ENCODE results near the gene SUSD4.

SUSD4 gene

DNA sequence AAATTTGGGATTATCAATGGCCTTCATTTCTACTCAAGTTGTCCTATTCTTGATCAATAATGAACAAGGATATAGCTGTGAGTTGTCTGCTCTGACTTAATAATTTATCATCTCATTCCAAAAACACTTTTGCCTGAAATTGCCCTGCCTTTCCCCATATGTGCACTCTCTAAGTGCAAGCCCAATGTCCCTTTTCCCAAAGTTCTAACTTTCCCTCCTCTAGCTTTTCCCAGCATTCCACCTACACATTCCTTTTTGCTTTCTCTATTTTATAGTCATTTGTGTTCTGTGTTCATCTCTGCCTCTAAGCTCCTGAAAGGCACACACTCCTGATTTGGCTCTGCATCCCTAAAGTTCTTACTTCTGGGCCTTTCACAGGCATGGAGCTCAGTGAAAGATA lies 34.7 kb downstream of the SUSD4 start:
- no peak for DNase-seq
- Mint-ChIP-seq H3K9me3 (no peaks in the 10 kb centered on the region), H3K27me3 (no peaks in the 10 kb centered on the region), H3K4me3 (no peak overlapping the region), H3K27ac (no peak overlapping the region), H3K4me1 (ENCODE audit: low read depth) (peaks cover 6% of the 10 kb centered on the region), H3K36me3 (ENCODE audit: low read depth) (no peaks in the 10 kb centered on the region)

DNA sequence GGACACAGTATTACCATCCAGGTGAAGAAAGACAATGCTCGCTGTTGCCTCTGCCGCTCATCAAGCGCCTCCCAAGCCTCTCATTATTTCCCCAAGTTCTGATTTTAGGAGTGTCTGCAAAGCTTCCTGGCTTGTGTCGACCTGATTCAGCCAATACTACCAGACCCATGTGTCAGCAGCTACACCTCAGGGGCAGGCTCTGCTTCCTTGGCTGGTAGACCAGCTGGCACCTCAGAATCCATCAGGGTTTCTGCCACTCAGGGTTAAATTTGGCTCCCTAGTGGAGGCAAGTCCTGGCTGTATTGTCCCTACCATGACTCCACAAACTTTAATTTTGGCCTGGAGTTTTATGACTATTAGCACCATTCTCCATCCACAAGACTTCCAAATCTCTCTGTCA lies 35.4 kb downstream of the SUSD4 start:
- Mint-ChIP-seq H3K4me3 (no peak overlapping the region), H3K36me3 (ENCODE audit: low read depth) (no peaks in the 10 kb centered on the region), H3K9me3 (no peaks in the 10 kb centered on the region), H3K27ac (no peak overlapping the region), H3K4me1 (ENCODE audit: low read depth) (peaks cover 13% of the 10 kb centered on the region), H3K27me3 (no peaks in the 10 kb centered on the region)
- DNase-seq: no peak

DNA sequence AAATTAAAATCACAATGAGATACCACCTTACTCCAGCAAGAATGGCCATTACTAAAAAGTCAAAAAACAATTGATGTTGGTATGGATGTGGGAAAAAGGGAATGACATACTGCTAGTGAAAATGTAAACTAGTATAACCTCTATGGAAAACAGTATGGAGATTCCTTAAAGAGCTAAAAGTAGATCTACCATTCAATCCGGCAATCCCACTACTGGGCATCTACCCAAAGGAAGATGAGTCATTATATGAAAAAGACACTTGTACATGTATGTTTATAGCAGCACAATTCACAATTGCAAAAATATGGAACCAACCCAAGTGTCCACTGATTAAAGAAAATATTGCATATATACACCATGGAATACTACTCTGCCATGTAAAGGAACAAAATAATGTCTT lies 37.2 kb downstream of the SUSD4 start:
- Mint-ChIP-seq H3K9me3 (no peaks in the 10 kb centered on the region), H3K27me3 (no peaks in the 10 kb centered on the region), H3K36me3 (ENCODE audit: low read depth) (no peaks in the 10 kb centered on the region), H3K4me1 (ENCODE audit: low read depth) (peaks cover 24% of the 10 kb centered on the region), H3K4me3 (no peak overlapping the region), H3K27ac (no peak overlapping the region)
- DNase-seq: no peak

DNA sequence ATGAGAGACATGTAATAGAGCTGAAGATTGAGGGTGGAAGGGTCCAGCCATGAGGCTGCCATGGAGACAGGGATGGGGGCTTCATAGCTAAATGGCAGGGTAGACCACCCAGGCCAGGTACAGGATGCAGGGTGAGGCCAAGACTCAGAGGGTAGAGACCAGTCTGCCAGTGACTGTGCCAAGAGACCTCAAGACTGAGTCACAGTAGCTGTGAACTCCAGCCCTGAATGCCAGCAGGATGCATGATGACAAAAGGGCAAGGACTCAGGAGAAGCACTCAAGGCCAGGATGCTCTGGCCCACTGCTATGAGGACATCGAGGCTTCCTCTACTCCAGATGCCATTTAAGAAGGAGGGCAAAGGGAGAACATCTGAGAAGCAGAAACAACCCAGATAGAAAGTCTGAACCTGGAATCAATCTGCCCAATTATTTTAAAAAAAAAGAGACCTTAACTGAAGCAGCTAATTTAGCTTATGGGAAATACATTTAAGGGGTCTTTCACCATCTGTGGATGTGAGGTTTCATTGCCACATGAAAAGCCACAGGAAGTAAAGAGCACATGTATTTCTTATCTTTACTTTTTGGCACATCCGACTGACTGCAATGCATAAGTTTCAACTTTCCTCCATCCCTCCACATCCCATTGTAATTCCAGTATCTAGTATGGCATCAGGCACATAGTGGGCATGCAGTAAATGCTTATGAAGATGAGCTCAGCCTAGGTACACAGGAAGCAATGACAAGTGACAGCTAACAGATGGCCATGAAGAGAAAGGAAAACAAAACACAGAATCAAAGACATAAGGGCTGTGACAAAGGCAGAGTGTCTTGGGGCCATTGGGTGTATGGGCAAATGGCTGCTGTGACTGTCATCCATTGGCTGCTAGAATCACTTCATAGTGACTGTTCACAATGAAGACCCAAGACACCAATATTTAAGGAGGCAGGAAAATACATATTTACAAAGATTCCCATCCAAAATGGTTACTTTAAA lies 40.2 kb downstream of the SUSD4 start:
- H3K27ac Mint-ChIP-seq: no peak overlapping the region
- H3K4me3 Mint-ChIP-seq: no peak overlapping the region
- no peaks in the 10 kb centered on the region for H3K9me3 Mint-ChIP-seq
- H3K4me1 Mint-ChIP-seq (ENCODE audit: low read depth): peaks cover 18% of the 10 kb centered on the region
- no peak for DNase-seq
- H3K27me3 Mint-ChIP-seq: no peaks in the 10 kb centered on the region
- no peaks in the 10 kb centered on the region for H3K36me3 Mint-ChIP-seq (ENCODE audit: low read depth)

DNA sequence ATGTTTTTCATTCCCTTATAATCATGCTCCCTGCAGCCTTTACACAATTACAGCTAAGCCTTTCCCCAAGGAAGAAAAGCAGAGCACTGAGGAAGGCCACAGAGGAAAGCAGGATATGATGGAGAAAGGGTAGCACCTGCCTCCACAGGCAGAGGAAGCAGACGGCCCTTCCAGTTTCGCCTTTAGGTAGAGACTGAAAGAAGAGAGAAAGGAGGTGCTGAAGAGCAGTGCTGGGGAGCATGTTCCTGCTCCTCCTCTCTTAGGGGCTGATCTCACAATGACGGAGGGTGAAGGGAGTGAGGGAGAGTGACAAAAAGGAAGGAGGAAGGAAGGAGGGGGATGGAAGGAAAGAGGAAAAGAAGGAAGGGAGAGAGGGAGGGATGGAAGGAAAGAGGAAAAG lies 41.1 kb downstream of the SUSD4 start:
- Mint-ChIP-seq H3K27ac (no peak overlapping the region), H3K4me1 (ENCODE audit: low read depth) (peaks cover 18% of the 10 kb centered on the region), H3K9me3 (no peaks in the 10 kb centered on the region), H3K4me3 (no peak overlapping the region), H3K36me3 (ENCODE audit: low read depth) (no peaks in the 10 kb centered on the region), H3K27me3 (no peaks in the 10 kb centered on the region)
- DNase-seq: no peak

DNA sequence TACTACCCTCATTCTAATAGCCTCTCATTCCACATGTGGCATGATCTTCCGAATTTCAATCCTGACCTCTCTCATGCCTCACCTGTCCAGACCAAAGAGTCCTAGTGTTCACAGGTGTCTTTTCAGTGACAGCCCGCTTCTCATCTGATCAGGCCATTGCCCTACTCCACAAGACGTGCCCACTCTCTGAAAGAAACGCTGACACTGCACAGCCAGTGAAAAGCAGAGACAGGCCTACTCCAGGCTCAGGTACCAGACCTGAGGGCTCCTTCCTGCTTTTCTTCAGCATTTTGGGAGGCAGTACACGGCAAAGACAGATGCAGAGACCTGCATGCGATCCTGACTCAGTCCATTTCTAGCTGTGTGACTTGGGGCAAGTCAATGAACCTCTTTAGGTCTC lies 43.0 kb downstream of the SUSD4 start:
- Mint-ChIP-seq H3K27ac (no peak overlapping the region), H3K36me3 (ENCODE audit: low read depth) (no peaks in the 10 kb centered on the region), H3K9me3 (no peaks in the 10 kb centered on the region), H3K4me1 (ENCODE audit: low read depth) (peaks cover 19% of the 10 kb centered on the region), H3K4me3 (no peak overlapping the region), H3K27me3 (no peaks in the 10 kb centered on the region)
- DNase-seq: no peak

DNA sequence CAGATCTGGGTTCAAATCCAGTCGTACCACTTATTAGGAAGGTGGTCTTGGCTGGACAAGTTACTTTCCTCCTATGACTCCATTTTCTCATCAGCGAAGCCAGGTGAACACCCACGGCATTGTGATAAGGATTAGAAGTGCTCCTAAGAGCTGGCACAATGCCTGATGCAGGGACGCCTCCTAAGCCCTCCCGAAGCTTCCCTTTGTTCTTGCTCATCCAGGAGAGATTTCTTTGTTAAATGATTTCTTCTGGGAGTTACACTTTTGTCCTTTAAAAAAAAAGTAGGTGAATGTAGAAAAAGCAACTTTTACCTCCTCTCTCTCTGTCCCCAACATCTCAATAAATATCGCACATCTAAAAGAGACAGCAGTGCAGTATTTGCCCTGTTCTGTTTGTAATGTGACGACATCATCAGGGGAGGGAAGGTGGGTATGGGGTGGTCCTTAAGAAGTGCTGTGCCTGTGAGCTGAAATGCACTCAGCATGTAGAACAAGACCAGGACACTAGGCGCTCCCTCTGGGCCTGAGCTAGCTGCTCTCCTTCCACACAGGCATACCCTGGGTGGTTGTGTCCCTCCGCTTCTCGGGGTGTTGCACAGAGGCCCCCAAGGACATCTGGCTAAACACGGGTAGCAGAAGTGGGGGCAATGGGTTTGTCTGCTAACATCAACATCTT lies 43.9 kb downstream of the SUSD4 start:
- Mint-ChIP-seq H3K4me1 (ENCODE audit: low read depth) (peaks cover 26% of the 10 kb centered on the region), H3K27me3 (no peaks in the 10 kb centered on the region), H3K27ac (no peak overlapping the region), H3K4me3 (no peak overlapping the region), H3K36me3 (ENCODE audit: low read depth) (no peaks in the 10 kb centered on the region), H3K9me3 (no peaks in the 10 kb centered on the region)
- no peak for DNase-seq

DNA sequence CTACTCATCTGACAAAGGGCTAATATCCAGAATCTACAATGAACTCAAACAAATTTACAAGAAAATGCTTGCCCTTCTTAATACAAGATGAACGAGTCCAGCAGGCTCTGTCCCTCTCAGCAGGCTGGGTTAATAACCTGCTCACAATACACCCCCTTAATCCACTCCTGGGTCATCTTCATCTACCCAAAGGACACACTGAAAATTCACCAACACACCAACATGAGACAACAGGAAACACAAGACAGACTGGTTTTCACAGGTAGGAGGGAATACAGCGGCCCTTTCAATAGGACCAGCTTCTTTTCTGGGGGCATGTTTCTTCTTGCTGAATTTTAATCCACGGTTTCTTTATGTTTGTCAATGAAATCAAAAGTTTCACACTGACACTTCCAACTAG lies 44.6 kb downstream of the SUSD4 start:
- H3K9me3 Mint-ChIP-seq: no peaks in the 10 kb centered on the region
- no peak for DNase-seq
- no peaks in the 10 kb centered on the region for H3K27me3 Mint-ChIP-seq
- no peak overlapping the region for H3K27ac Mint-ChIP-seq
- no peaks in the 10 kb centered on the region for H3K36me3 Mint-ChIP-seq (ENCODE audit: low read depth)
- H3K4me1 Mint-ChIP-seq (ENCODE audit: low read depth): peaks cover 26% of the 10 kb centered on the region
- no peak overlapping the region for H3K4me3 Mint-ChIP-seq

DNA sequence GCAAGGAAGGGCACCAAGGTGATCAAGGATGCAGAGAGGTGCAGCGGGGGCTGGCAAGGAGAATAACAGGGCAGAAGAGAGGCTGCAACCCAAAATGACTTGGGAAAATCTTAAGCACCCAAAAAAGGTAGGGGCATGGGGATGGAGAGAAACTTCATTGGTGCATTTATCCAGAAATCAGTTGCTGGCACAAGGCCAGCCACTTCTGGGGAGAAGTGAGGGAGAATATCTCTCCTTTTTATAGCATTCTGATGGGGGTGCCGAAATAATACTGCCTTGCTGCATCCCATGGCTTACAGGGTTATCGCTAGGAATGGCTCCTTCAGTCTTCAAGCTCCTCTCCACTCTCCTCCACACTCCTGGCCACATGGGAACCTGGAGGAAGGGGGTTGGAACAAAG lies 47.9 kb downstream of the SUSD4 start:
- H3K4me1 Mint-ChIP-seq (ENCODE audit: low read depth): peaks cover 8% of the 10 kb centered on the region
- no peaks in the 10 kb centered on the region for H3K27me3 Mint-ChIP-seq
- no peak overlapping the region for H3K4me3 Mint-ChIP-seq
- H3K9me3 Mint-ChIP-seq: no peaks in the 10 kb centered on the region
- no peak overlapping the region for H3K27ac Mint-ChIP-seq
- H3K36me3 Mint-ChIP-seq (ENCODE audit: low read depth): no peaks in the 10 kb centered on the region
- no peak for DNase-seq

DNA sequence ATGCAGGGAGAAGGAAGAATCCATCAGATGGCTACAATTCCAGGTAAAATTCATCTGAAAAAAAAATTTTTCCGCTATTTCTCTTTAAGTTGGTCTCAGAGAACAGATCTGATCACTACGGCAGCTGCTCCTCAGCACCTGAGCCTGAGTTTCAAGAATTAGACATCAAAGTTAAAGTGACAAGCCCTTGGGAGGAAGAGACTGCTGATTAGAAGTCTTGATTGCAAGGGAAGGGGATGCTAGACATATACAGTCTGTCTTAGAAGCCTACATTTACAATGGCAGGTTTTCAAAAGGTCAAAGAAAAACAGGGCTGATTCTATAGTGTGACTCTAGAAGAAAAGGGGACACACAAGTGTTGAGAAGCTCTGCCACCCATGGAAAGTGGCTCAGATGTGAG lies 48.3 kb downstream of the SUSD4 start:
- Mint-ChIP-seq H3K4me3 (no peak overlapping the region), H3K4me1 (ENCODE audit: low read depth) (peaks cover 8% of the 10 kb centered on the region), H3K27ac (no peak overlapping the region), H3K36me3 (ENCODE audit: low read depth) (no peaks in the 10 kb centered on the region), H3K9me3 (no peaks in the 10 kb centered on the region), H3K27me3 (no peaks in the 10 kb centered on the region)
- DNase-seq: no peak

DNA sequence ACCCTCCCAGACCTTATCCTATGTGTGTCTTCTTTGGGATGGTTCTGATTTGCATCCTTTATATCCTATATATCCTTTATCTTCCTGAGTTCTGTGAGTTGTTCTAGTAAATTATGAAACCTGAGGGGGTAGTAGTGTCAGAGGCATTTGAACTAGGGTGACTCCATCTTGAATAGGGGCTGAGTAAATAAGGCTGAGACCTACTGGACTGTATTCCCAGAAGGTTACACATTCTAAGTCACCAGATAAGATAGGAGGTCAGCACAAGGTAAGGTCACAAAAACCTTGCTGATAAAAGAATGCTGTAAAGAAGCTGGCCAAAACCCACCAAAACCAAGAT lies 50.6 kb downstream of the SUSD4 start:
- no peak for DNase-seq
- no peaks in the 10 kb centered on the region for H3K9me3 Mint-ChIP-seq
- no peaks in the 10 kb centered on the region for H3K27me3 Mint-ChIP-seq
- no peak overlapping the region for H3K4me3 Mint-ChIP-seq
- H3K36me3 Mint-ChIP-seq (ENCODE audit: low read depth): no peaks in the 10 kb centered on the region
- H3K27ac Mint-ChIP-seq: no peak overlapping the region
- peaks cover 8% of the 10 kb centered on the region for H3K4me1 Mint-ChIP-seq (ENCODE audit: low read depth)

DNA sequence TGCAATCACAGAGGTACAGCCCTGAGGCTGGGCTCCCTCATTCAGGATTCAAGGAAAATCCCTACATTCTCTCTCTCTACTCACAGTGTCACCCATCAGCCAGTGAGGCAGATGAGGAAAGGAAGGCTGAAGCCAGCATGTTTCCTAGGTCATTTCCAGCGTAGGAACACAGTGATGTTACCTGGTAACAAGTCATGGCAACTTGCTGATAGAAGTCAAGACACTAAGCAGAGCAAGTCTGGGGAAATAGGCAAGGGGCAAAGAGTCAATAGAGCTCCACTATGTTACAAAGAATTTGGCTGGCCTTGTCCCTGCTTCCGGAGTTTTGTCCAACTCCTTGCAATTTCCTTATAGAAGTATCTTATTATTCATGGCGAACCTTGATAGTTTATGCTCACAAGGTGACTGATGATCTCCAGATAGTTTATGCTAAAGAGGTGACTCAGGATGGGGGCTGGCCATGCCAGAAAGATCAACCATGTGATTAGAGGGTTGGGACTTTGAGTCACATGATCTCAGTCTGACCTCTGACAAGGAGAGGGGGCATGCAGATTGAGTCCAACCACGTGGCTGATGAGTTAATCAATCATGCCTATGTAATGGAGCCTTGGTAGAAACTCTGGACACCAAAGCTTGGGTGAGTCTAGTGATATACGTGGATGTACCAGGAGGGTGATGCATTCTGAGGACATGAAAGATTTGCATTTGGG lies 51.1 kb downstream of the SUSD4 start:
- no peak overlapping the region for H3K27ac Mint-ChIP-seq
- no peak overlapping the region for H3K4me3 Mint-ChIP-seq
- no peaks in the 10 kb centered on the region for H3K36me3 Mint-ChIP-seq (ENCODE audit: low read depth)
- no peaks in the 10 kb centered on the region for H3K9me3 Mint-ChIP-seq
- no peaks in the 10 kb centered on the region for H3K27me3 Mint-ChIP-seq
- DNase-seq: no peak
- peaks cover 11% of the 10 kb centered on the region for H3K4me1 Mint-ChIP-seq (ENCODE audit: low read depth)

DNA sequence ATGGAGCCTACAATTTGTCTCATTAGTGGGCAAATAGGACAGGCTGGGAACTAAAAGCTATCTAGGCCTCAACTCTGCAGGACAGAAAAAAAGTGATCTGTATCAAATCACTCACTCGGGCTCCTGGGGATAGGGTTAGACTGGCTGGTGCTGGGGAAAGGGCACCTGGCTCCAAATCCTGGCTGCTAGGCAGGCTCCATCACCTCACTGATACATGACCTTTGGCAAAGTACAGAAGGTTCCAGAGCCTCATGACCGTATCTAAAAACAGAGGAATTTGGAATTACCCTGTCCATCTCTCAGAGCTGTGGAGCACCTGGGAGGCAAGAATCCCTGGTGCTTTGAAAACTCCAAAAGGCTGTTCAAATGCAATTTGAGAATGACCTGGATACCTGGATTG lies 51.7 kb downstream of the SUSD4 start:
- Mint-ChIP-seq H3K4me3 (no peak overlapping the region), H3K27ac (no peak overlapping the region), H3K9me3 (no peaks in the 10 kb centered on the region), H3K27me3 (no peaks in the 10 kb centered on the region), H3K4me1 (ENCODE audit: low read depth) (peaks cover 14% of the 10 kb centered on the region), H3K36me3 (ENCODE audit: low read depth) (no peaks in the 10 kb centered on the region)
- no peak for DNase-seq

DNA sequence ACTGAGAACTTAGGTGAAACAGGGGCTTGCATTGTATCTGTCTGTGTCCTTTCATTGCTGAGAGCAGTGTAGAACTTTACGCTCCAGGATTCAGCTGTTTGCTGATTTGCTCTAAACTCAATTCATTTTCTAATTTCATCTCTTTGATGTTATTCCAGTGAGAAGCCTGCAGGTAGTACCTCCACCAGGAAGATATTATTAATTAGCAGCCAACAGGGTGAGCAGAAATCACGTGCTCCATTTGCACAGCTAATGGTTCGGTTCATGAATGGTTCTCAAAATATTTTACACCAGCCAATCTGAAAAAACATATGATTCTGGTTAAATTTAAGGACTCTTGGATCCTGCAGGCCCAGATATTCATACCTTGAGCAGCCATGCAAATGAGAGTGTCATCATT lies 52.1 kb downstream of the SUSD4 start:
- Mint-ChIP-seq H3K4me1 (ENCODE audit: low read depth) (peaks cover 14% of the 10 kb centered on the region), H3K27ac (no peak overlapping the region), H3K36me3 (ENCODE audit: low read depth) (no peaks in the 10 kb centered on the region), H3K9me3 (no peaks in the 10 kb centered on the region), H3K27me3 (no peaks in the 10 kb centered on the region), H3K4me3 (no peak overlapping the region)
- no peak for DNase-seq

DNA sequence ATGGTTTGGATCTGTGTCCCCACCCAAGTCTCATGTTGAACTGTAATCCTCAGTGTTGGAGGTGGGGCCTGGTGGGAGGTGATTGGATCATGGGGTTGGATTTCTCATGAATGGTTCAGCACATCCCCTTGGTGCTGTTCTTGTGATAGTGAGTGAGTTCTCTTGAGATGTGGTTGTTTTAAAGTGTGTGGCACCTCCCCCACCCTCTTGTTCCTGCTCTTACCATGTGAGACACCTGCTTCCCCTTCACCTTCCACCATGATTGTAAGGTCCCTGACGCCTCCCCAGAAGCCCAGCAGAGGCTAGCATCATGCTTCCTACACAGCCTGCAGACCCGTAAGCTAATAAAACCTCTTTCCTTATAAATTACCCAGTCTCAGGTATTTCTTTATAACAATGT lies 55.8 kb downstream of the SUSD4 start:
- Mint-ChIP-seq H3K9me3 (peaks cover 6% of the 10 kb centered on the region), H3K36me3 (ENCODE audit: low read depth) (no peaks in the 10 kb centered on the region), H3K27me3 (no peaks in the 10 kb centered on the region), H3K4me1 (ENCODE audit: low read depth) (peaks cover 6% of the 10 kb centered on the region), H3K4me3 (no peak overlapping the region), H3K27ac (no peak overlapping the region)
- DNase-seq: no peak
